Keratinocyte (primary cell): ENCODE data around the gene CORO1C.

Source experiments
- EZH2 ChIP-seq: IDR thresholded peaks from one replicate; pipeline ENCODE4 v1.6.1; 2012; ENCODE audit warnings: inconsistent platforms, mild to moderate bottlenecking, low read length, moderate library complexity
- TF ChIP-seq, protein P1 (sequence below), 3 experiments: IDR thresholded peaks in 1 of 3; conservative IDR thresholded peaks in 1 of 3; optimal IDR thresholded peaks in 1 of 3; 2 replicates in 2 of 3; 3 replicates in 1 of 3; pipeline versions ENCODE3 to v1.5.1; 2011; ENCODE audit warnings: low read length in 3 of 3, mild to moderate bottlenecking in 3 of 3, moderate library complexity in 2 of 3, control low read depth in 1 of 3, inconsistent platforms in 1 of 3; ENCODE audit not compliant: insufficient read depth in 2 of 3; ENCODE audit errors: extremely low read depth in 1 of 3

DNA sequence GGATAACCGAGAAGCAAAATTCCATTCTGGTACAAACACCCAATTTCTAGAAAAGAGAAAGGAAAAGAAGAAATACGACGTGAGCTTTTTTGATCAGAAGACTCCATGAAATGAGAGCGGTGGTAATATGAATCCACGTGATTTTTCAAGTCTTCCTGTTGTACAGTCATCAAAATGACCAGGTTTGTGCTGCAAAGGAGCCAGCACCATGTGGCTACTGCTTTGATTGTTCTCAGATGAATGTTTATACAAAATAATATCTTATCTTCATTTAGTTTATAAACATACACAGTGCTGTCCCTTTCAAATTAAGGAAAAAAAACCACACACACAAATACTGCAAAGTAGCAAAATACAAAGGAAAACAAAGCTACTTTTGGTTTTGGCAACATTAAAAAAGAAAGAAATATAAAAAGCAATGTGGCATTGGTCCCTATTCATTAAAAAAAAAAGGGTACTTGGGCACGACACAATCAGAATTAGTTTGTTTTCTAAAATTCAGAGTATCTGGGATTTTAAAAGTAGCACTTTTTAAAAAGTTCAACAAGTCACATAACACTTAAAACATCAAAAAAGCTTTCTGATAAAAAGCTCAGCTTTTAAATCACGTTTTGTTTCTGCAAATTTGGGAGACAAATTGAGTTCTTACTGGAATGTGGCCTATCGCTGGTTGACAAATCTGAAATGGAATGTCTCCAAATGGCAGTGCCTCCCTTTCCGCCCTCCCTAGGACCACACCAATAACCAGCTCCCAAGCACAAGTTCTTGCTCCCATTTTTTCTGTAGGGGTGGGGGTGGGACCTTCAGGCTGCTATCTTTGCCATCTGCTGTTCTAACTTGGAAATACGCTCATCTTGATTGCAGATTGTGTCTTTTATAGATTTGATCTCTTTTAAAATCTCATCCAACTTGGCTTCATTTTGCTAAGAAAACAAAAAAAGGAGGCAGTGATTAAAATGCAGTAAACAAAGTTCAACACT is 84.4 kb downstream of the CORO1C start:
- TF ChIP-seq, protein P1, sequence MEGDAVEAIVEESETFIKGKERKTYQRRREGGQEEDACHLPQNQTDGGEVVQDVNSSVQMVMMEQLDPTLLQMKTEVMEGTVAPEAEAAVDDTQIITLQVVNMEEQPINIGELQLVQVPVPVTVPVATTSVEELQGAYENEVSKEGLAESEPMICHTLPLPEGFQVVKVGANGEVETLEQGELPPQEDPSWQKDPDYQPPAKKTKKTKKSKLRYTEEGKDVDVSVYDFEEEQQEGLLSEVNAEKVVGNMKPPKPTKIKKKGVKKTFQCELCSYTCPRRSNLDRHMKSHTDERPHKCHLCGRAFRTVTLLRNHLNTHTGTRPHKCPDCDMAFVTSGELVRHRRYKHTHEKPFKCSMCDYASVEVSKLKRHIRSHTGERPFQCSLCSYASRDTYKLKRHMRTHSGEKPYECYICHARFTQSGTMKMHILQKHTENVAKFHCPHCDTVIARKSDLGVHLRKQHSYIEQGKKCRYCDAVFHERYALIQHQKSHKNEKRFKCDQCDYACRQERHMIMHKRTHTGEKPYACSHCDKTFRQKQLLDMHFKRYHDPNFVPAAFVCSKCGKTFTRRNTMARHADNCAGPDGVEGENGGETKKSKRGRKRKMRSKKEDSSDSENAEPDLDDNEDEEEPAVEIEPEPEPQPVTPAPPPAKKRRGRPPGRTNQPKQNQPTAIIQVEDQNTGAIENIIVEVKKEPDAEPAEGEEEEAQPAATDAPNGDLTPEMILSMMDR (optimal IDR thresholded peaks at IDR 0.05 in 1 of 3, IDR thresholded peaks at IDR 0.05 in 1 of 3, conservative IDR thresholded peaks at IDR 0.05 in 1 of 3; ENCODE audit: extremely low read depth in 1 of 3, insufficient read depth in 2 of 3, low read length in 3 of 3), result no peak
- no peak for TF ChIP-seq EZH2
